ENCODE results near the gene PRRT1B.
A peak's percentile ranks its signal among the peaks of the same experiment; 100 is the strongest.
"Not testable (repeated sequence)": the region's sequence is repeated elsewhere in the genome, so short reads cannot be mapped to it uniquely, and the experiment has no call there.

Gene PRRT1B

DNA sequence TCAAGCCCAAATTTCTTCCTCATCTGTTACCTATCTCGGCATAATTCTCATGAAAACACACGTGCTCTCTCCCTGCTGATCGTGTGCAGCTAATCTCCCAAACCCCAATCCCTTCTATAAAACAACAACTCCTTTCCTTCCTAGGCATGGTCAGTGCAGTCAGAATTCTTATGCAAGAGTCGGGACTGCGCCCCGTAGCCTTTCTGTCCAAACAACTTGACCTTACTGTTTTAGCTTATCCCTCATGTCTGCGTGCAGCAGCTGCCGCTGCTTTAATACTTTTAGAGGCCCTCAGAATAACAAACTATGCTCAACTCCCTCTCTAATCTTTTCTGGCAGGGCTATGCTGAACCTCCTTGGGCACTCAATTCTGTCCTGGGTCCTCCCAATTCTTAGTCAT, 5.1 kb downstream of the PRRT1B start:
- DNase-seq = not testable (repeated sequence)

DNA sequence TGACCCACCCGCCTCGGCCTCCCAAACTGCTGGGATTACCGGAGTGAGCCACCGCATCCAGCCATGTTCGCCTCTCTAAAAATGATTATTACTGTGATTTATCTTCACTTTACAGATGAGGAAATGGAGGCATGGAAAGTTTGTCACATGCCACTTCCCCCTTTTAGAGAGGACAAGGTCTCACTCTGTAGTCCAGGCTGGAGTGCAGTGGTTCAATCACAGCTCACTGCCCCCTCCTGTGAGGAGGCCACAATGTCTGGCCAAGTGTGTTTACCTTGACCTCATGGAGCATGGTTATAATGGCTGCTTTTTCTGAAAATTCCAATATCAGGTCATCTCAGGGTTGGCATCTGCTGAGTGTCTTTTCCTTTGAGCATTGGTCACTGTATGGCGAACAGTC, 6.7 kb downstream of the PRRT1B start:
- no peak for DNase-seq

DNA sequence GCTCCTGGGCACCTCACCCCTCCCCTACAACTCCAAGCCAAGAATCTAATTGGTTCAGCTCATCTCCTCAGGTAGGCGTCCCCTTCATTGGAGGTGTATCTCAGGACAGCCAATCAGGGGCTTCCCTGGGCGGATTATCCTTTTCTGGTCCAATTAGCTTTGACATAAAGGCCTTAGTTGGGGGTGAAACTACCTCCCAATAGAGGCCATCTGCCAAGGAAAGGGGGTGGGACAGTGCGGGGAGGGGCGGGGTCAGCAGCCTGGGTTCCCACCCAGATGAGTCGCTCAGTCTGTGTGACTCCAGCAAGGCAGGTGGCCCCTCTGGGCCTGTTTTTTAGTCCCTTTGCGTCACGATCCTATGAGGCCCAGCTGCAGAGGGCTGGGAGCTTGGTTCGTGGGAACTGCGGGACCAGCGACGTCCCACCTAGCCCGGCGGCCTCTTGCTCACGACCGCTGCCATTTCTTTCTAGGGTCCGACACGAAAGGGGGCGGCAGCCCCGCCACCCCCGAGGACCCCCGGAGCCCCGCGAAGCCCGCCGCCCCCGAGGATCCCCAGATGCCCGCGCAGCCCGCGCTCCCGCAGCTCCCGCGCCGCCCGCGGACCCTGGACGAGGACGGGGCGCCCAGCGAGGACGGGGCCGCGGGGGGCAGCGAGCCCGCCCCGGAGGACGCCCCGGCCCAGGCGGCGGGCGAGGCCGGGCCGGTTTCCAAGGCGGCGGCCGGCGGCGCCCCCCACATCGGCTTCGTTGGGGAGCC, 8.9 kb downstream of the PRRT1B start:
- DNase-seq = no peak

DNA sequence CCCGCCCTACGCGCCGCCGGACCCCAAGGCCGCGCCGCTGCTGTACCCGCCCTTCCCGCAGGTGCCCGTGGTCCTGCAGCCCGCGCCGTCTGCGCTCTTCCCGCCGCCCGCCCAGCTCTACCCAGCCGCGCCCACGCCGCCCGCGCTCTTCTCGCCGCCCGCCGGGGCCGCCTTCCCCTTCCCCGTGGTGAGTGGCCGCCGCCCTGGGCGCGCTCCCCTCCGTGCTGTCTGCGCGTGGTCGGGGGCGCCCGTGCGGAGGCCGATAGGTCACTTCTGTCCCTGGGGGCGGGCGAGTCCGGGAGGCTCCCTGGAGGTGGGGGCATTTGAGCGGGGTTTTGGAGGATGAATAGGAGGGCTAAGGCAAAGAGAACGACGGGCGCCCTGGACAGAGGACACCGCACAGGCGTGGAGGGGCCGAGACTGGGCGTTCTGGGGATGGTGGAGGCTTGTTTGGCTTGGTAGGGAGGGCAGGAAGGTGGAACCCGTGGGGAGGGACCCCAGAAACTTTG, 9.6 kb downstream of the PRRT1B start:
- DNase-seq = no peak

DNA sequence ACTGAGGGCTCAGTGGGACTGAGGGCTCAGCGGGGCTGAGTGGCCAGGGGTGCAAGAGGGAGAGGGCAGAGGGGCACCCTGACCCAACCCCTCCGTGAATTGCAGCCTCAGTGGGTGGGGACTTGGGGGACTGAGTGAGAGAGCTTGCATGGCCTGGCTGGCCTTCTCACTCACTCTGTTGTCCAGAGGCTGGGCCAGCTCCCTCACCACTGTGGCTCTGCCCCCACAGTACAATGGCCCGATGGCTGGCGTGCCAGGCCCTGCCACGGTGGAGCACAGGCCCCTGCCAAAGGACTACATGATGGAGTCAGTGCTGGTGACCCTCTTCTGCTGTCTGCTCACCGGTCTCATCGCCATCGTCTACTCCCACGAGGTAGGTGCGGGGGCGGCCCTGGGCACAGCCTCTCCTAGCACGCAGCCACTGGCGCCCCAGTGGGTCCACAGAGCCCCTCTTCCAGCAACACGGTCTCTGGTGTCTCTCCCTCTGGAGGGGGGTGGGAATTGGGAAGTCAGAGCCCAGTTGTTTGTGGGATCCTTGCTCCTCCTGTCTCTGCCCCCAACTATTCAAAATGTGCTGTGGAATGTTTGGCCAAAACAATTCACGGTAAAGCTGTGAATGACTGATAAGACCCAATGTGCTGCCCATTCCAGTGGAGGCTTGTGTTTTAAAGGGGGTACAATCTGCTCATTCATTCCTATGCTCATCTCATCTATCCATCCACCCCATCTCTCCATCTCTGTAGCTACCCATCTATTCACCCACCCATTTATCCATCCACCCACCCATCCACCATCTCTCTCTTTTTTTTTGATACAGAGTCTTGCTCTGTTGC, 10.7 kb downstream of the PRRT1B start:
- DNase-seq = no peak

DNA sequence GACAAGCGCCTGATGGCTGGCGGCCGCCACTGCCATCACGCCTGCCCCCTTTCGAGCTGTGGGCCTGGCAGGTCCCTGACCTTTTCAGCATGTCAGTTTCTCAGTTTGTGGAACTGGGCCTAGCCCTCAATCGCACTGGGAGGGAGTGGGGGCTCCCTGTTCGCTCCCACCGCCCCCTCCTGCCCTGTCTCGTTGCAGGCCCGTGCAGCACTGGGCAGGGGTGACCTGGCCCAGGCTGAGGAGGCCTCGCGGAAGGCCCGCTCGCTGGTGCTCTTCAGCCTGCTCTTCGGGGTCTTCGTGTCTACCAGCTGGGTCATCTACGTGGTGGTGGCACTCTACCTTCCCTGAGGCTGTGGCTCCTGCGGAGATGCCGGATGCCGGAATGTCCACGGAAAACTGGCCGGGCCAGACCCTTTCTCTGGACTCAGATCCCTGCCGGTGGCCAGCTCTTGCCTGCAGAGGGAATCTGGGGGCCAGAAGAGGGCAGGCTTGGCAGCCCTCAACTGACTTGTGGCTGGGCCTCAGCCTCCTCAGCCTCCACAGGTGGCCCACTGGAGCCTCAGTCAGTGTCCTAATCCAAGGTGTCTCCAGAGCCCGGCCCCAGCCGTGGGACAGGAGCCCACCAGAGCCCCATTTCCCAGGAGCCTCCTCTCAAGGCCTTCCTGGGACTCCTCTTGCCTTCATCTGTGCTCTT, 12.7 kb downstream of the PRRT1B start:
- no peak for DNase-seq

DNA sequence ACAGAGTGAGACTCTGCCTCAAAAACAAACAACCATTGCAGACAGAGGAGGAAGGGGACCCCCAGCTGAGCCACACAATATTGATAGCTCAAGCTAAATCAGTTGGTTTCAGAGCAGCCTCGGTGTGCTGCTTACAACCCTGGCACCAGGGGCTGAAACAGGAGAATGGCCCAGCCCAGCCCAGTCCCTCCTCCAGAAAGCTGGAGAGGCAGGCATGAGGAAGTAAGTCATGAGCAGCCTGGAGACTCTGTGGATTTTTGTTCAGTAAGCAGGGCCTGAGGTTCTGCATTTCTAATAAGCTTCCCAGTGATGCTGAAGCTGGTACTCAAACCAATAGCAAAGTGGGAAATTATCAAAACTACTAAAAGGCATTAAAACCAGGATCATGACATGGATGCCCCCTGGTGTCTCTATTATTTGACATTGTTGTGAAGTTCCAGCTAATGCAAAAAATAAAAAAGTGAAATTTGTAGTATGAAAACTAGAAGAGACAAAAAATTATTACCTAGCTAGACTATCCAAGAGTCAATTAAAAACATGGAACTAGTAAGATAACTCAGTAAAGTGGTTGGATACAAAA, 14.2 kb downstream of the PRRT1B start:
- DNase-seq = no peak

DNA sequence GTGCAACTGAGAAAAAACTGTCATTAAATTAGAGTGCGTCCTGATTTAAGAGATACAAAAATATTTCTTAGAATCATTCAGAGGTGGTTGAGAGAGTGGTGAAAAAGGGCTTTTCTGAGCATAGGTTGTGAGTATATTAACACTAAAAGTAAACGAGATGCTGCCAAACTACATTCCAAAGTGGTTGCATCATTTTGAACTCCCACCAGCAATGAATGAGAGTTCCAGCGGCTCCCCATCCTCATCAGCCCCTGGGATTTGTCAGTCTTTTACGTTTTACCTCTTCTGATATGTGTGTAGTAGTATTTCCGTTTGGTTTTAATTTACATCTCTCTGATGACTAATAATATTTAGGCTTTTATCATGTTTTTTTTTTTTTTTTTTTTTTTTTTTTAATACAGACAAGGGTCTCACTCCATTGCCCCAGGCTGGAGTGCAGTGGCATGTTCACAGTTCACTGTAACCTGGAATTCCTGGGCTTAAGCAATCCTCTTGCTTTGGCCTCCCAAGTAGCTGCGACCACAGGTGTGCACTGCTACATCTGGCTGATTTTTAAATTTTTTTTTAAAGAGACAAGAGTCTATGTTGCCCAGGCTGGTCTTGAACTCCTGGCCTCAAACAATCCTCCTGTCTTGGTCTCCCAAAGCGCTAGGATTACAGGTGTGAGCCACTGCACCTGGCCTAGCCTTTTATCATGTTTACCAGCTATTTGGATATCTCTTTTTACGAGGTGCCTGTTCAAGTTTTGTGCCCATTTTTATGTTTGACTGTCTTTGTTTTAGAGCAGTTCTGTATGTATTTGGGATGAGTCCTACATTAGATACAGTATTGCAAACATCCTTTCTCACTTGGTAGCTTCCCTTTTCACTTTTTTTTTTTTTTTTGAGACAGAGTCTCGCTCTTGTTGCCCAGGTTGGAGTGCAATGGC, 17.0 kb downstream of the PRRT1B start:
- no peak for DNase-seq

DNA sequence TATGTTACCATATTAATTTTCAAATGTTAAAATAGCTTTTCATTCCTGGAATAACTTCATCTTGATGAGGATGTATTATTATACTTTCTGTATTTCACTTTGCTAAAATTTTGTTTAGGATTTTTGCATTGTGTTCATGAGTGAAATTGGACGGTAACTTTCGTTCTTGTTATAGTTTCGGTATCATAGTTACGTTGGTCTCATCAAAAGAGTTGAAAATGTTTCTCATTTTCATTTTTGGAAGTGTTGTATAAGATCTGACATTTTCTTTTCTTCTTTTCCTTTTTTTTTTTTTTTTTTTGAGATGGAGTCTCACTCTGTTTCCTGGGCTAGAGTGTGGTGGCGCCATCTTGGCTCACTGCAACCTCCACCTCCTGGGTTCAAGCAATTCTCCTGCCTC, 20.0 kb downstream of the PRRT1B start:
- DNase-seq = no peak

DNA sequence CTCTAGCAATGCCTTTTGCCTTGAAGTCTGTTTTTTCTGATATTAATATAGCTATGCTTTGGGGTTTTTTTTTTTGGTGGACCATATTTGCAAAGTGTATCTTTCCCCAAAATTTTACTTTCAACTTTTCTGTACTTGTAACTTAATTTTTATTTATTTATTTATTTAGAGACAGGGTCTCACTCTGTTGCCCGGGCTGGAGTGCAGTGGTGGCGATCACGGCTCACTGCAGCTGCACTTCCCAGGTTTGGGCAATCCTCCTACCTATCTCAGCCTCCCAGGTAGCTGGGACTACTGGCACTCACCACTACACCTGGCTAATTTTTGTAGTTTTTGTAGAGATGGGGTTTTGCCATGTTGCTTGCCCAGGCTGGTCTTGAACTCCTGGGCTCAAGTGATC, 20.8 kb downstream of the PRRT1B start:
- no peak for DNase-seq

DNA sequence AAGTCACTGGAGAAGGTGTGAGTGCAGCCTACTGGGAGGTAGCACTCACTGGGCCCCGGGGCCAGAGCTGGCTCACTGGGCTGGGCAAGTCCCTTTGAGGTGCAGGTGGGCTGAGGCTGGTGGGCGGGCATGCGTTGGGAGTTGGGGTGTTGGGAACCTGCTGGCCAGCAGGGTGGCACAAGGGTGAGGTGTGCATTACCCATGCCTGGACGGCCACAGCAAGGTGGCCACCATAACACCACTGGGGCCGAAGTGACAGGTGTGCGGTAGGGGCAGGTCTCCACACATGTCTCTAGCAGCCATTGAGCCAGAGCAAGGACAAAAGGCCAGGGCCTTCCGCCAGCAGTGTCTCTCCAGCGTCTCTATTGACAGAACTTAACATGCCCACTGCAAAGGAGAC, 22.6 kb downstream of the PRRT1B start:
- DNase-seq = no peak

DNA sequence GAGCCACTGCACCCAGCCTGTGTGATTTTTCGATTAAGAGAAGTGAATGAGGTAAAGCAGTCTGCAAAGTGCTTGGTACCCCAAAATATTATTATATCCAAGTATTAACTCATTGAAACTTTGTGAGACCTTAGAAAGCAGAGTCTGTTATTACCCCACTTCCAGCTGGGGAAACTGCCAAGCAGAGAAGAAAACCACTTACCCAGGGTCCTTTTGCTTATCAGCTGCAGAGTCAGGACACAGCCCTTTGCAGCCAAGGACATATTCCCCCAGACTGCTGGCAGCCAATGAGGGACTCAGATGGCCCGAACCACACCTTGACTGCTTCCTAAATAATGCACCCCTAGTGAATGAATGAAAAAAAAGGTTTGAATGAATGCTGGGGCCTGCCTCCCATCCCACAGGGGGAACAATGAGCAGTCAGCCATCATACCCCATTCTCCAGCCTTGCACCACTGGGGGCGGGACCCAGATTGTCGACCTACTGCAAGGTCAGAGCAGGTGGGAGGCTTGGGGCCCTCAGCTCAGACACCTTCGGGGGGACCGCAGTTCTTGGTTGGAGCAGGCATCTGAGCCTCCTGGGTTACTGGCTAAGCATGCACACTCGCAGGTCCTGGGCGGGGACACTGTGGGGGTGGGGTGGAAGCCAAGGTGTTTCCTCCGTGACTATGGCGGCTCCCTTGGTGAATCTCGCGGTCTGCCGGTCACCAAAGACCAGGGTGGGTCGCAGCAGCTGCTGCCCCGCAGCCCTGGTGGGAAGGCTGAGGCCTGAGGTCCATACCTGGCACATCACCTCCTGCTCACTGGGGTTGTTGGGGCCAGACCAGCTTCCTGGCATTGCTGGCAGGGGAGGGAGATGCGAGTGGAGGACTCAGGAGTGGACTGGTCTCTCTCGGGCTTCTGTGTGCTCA, 29.7 kb downstream of the PRRT1B start:
- DNase-seq = no peak

DNA sequence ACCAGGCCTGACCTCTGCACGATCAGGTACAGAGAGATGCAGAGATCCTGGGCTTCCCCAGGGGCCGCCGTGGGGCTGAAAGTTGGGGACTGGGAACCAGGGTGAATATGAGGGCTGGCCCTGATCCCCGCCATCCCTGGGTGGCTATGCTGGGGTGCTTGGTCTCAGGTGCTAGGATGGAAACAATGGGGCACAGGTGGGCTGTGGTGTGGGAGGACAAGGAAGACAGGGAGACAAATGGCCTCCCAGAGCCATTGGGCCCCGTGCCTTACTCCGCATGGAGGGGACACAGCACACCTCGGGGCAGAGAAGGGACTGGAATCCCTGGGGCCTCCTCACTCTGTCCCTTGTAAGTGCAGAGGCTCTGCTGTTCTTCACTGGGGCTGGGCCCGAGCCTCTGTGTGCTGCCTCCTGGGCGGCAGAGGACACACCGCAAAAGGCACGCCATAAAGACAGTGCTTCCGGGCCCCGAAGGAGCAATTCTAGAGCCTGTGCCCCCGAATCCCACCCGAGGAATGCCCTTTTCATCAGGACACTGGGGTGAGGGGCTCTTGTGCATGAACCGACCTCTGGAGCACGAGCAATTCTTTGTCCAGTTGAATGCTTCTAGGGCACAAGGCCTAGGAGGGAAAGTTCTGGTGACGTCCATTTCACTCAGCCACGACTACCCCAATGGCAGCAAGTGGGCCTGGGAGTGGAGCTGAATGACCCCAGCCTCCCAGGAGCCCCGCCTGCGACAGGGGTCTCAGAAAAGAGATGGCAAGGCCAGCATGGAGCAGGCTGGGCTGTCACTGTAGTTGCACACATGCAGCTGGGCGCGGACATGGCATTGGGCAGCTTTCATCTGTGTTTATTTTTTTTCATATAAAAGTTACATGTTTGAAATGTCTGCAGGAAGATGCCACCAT, 30.9 kb downstream of the PRRT1B start:
- no peak for DNase-seq

DNA sequence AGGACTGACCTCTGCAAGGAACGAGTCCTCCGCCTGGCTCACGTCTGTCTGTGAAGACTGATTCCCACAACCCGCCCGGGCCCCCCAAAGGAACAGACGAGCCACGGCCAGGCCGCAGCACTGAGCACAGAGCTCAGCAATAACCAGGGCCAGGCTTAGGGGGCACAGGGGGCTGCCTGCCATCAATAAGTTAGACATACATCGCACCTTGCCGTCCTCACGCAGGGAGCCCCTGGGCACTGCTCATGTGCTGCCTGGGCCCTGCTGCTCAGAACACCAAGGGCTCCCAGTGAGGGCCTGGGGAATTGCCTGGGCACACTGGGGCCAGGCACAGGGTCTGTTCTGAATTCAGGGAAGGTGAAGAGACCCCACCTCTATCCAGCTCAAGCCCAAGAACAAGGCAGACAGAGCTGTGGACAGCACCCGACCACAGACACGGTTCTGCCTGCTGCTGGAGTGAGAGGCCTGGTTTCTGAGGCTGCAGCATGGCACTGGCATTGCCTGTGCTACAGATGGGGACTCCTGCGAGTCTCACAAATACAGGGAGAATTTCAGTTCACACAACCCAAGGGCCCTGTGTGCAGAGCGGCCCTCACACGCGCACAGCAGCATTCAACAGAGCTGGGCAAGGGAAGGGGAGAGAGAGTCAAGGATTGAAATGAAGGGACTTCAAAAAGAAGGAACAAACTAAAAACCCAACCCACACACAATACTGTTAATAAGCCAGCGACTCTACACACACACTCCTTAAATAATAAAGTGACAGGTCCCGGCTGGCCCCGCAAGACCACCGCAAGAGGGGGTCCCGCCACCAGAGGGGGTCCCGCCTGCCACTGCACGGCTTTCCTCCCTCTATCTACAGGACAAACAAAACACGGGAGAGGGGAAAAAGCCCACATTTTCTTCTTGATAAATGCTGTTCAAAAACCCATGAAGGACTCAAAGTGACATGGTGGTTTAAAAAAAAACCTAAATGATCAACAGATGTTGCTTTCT, 32.0 kb downstream of the PRRT1B start:
- DNase-seq = peak; percentile 45

DNA sequence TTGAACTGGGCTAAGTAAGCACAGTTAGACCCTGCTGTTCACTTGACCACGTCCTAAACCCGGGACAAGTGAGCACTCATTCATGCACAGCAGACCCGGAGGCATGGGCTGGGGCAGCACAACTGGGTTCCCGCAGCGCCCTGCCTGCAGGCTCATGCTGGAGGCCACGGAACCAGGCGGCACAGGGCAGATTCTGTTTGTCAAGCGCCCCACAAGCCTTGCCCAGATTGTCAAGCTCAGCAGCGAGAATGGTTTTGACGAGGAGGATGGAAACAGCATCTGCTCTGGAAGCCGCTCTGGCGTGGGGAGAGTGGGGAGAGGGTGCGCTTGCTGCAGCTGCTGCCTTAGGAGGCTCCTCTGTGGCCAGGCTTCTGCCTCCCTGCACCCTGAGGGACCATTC, 32.7 kb downstream of the PRRT1B start:
- peak; percentile 39 for DNase-seq

DNA sequence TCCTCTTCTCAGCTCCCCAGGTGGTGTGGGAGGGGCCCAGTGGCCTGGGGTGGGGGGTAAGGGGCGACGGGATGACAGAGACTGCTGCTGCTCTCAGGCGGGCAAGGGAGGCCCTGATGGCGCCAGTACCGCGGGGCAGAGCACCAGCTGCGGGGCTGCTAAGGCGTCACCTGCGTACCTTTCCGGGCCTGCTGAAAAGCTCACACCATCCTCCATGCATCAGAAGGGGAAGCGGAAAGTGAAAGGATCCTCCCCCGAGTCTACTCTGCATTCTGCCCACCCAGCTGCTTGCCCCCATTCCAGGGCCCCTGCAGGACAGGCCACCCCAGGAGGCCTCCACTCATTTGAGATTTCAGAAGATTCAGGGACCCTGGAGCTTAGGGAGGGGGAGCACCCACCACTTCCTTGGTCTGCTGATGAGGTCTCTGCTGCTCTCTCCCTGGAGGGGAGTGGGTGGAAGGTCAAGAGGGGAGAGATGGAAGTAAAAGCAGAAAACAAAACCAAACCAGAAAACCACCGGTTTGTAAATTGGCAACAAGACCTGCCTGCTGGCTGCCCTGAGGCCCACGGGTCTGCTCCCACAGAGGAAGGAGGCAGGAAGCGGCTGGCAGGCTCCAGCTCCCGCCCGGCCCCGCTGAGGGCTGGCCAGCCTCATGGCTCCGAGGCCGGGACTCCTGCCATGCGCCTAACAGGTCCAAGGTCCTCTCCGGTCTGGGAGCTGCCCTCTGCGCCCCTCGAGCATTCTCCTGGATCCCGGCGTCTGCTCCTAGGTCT, 33.6 kb downstream of the PRRT1B start:
- peak; percentile 39 for DNase-seq

DNA sequence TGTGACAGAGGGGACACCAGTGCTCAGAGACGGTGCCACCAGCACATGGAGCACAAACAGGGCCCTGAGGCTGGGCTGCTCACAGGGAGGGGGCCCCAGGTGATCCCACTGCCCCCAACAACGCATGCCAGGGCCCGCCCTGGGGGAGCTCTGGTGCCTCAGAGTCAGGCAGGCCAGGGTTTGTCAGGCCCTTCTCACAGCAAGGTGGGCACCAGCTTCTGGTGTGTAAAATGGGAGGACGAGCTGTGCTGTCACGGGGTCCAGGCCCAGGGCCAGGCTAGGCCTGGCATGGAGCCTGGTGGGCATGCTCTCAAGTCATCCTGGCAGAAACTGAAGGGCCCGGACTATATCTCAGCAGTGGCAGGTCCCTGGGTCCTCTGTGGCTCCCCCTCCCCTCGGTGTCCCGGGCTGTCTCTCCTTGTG, 34.5 kb downstream of the PRRT1B start:
- DNase-seq = no peak

Data from right kidney (tissue), 1 donor.